ENCODE results near the gene PDE7B.

DNA sequence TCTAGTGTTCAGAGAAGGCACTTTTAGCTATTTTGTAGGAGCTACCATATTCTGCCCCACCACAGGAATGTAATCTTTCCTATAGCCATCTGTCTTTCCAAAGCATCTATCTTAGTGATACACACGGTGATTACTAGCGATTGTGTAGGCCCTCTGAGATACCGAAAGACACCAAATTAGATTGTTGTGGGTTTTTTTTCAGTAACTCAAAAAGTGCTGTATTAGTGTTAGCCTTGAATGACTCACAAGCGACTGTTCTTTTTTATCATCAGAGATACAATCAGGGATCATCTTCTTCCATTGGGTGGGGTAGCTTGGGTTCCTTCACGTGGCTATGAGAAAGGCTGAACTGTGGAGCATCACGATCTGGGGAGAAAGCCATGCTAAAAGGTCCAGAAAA lies 238.4 kb downstream of the PDE7B start:
- TF ChIP-seq, protein P1, sequence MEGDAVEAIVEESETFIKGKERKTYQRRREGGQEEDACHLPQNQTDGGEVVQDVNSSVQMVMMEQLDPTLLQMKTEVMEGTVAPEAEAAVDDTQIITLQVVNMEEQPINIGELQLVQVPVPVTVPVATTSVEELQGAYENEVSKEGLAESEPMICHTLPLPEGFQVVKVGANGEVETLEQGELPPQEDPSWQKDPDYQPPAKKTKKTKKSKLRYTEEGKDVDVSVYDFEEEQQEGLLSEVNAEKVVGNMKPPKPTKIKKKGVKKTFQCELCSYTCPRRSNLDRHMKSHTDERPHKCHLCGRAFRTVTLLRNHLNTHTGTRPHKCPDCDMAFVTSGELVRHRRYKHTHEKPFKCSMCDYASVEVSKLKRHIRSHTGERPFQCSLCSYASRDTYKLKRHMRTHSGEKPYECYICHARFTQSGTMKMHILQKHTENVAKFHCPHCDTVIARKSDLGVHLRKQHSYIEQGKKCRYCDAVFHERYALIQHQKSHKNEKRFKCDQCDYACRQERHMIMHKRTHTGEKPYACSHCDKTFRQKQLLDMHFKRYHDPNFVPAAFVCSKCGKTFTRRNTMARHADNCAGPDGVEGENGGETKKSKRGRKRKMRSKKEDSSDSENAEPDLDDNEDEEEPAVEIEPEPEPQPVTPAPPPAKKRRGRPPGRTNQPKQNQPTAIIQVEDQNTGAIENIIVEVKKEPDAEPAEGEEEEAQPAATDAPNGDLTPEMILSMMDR (IDR thresholded peaks at IDR 0.05): no peak
- TF ChIP-seq EP300 (IDR thresholded peaks at IDR 0.05) (no peak), POLR2AphosphoS5 (IDR thresholded peaks at IDR 0.05) (no peak)
